Adipose tissue (tissue), 3 donors: ENCODE data around the gene AMIGO1. TPM values are rescaled to one million over a fixed set of nuclear protein-coding genes. Genes with fewer than 3 reads are reported as not detected.

ENCODE experiments used
- H3K27ac ChIP-seq: one replicate; pipeline ENCODE4 v1.5.1; 2013; ENCODE audit warnings: low read depth, low read length
- WGBS, 3 donors: extraction: QIAGEN DNeasy Blood & Tissue Kit; methylation state at CpG; one replicate each; pipeline ENCODE4 v1.1.7; 2013; 5-methylcytosine and 5-hydroxymethylcytosine counted together
- polyA plus RNA-seq, 3 donors: library from polyadenylated mRNA; stranded (reverse); fragments of 200-250 nt; gene quantifications; one replicate each; pipeline ENCODE4 v1.2.3, GENCODE V29; 2013
- donor health status: healthy with polysubstance abuse.
- donor health status: Bipolar disorder and iron deficiency.
- donor health status: healthy.

The AMIGO1 gene
- polyA plus RNA-seq: 1 to 10 TPM; 2.1 to 3.8 (median 2.5) TPM

GRCh38 chr1:109509176-109510134, at the start of gene AMIGO1:
AMIGO1 (minus strand) TSS chr1:109509727; CDS start chr1:109508912, 815 bp downstream.
- no peak within 1 kb of the TSS for H3K27ac ChIP-seq
- WGBS, 3 donors: 1 to 2% (median 1%) methylated on average over 73 to 100 of the region's 100 CpGs

GRCh38 chr1:109557520-109557919, 48.0 kb upstream of the AMIGO1 start:
- H3K27ac ChIP-seq: no peak overlapping the region
- 78 to 97% (median 96%) methylated on average over 5 of the region's 5 CpGs for WGBS, 3 donors

GRCh38 chr1:109556563-109556962, 47.0 kb upstream of the AMIGO1 start:
- no peak overlapping the region for H3K27ac ChIP-seq
- 89 to 94% (median 92%) methylated on average over 2 of the region's 2 CpGs for WGBS, 3 donors

GRCh38 chr1:109548321-109549267, 39.1 kb upstream of the AMIGO1 start, which contains the start of gene GNAI3:
GNAI3 (plus strand) TSS chr1:109548615; CDS start chr1:109548721, 106 bp downstream.
- WGBS, 3 donors: 0 to 1% (median 1%) methylated on average over 68 of the region's 68 CpGs
- peak within 1 kb of the TSS; percentile 82 for H3K27ac ChIP-seq

- WGBS, 3 donors: 5 to 8% (median 7%) methylated on average over 22 of the region's 22 CpGs
- H3K27ac ChIP-seq: peak overlapping the region; percentile 82
These were observed 38.2 kb upstream of the AMIGO1 start for GRCh38 chr1:109547463-109548320.

- H3K27ac ChIP-seq: no peak overlapping the region
- WGBS, 3 donors: 16 to 28% (median 27%) methylated on average over 5 of the region's 5 CpGs
These were observed 37.0 kb upstream of the AMIGO1 start for GRCh38 chr1:109546311-109547109.

- H3K27ac ChIP-seq: no peak overlapping the region
- 70 to 75% (median 71%) methylated on average over 14 of the region's 14 CpGs for WGBS, 3 donors
These were observed 34.6 kb upstream of the AMIGO1 start for GRCh38 chr1:109543988-109544735.

- WGBS, 3 donors: 85 to 87% (median 85%) methylated on average over 24 of the region's 24 CpGs
- H3K27ac ChIP-seq: no peak overlapping the region
These were observed 33.9 kb upstream of the AMIGO1 start for GRCh38 chr1:109543283-109543987.

GRCh38 chr1:109542657-109543056, 33.1 kb upstream of the AMIGO1 start:
- H3K27ac ChIP-seq: no peak overlapping the region
- WGBS, 3 donors: 86 to 90% (median 89%) methylated on average over 10 of the region's 10 CpGs

GRCh38 chr1:109541102-109541501, 31.6 kb upstream of the AMIGO1 start:
- WGBS, 3 donors: 73 to 78% (median 74%) methylated on average over 3 of the region's 3 CpGs
- no peak overlapping the region for H3K27ac ChIP-seq

- H3K27ac ChIP-seq: no peak within 1 kb of the TSS
- 52 to 64% (median 61%) methylated on average over 7 of the region's 7 CpGs for WGBS, 3 donors
These were observed 30.1 kb upstream of the AMIGO1 start, which contains the start of gene GPR61 for GRCh38 chr1:109539676-109540075. GPR61 (plus strand) TSS chr1:109539872; CDS start chr1:109543023, 3,151 bp downstream.

GRCh38 chr1:109538827-109539555, 29.5 kb upstream of the AMIGO1 start:
- no peak overlapping the region for H3K27ac ChIP-seq
- 87 to 94% (median 93%) methylated on average over 9 of the region's 9 CpGs for WGBS, 3 donors

GRCh38 chr1:109537450-109538178, 28.1 kb upstream of the AMIGO1 start:
- WGBS, 3 donors: 74 to 91% (median 85%) methylated on average over 9 of the region's 9 CpGs
- no peak overlapping the region for H3K27ac ChIP-seq

- 70 to 81% (median 77%) methylated on average over 5 of the region's 5 CpGs for WGBS, 3 donors
- H3K27ac ChIP-seq: no peak overlapping the region
These were observed 26.5 kb upstream of the AMIGO1 start for GRCh38 chr1:109535971-109536491.
